ENCODE results near the gene GABPB2.

Gene GABPB2

GRCh38 chr1:151133018-151133806 is 62.7 kb downstream of the GABPB2 start:
- no peak for DNase-seq (ENCODE audit: low read depth)

DNA sequence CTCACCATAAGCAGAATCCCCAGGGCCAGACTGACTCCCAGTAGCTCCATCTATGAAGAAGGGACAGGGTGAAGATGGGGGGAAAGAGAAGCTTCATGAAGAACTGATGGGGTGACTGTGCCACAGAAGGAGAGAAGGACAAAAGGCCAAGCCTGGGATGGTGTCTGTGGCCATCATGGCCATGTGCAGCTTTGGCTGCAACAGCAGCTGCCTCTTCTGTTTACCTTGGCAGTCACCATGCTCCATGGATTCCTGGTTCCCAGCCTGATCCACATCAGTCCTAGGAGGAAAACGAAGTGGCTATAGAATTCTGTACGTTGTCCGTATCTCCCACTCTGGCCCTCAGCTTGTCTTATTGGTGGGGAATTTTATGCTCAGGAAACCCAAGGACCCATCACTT is 63.8 kb downstream of the GABPB2 start:
- DNase-seq (ENCODE audit: low read depth), result no peak

DNA sequence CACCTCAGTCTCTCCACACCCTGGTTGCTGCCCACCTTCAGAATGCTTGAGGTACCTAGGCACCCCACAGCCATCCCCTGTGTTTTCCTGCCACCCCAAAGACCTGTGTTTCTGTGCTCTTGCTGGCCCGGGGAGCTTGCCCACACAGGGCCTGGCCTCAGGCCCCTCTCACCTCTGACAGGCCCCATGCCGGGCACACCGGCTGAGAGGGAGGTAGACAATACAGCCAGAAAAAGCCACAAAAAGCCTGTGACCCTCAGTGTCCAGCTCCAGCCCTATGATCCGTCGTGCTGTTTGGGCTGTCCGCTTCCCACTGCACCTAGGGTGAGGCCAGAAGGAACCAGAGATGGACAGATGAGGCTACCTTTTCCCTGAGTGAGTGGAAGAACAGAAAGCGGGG is 64.4 kb downstream of the GABPB2 start:
- DNase-seq (ENCODE audit: low read depth), result no peak

- no peak for DNase-seq (ENCODE audit: low read depth)
These were observed 65.1 kb downstream of the GABPB2 start for GRCh38 chr1:151135433-151136385.

- DNase-seq (ENCODE audit: low read depth), result no peak
These were observed 67.2 kb downstream of the GABPB2 start for GRCh38 chr1:151137789-151138188.

- no peak for DNase-seq (ENCODE audit: low read depth)
These were observed 72.0 kb downstream of the GABPB2 start for GRCh38 chr1:151142411-151143056.

- DNase-seq (ENCODE audit: low read depth), result no peak
These were observed 72.5 kb downstream of the GABPB2 start for GRCh38 chr1:151143057-151143435.

DNA sequence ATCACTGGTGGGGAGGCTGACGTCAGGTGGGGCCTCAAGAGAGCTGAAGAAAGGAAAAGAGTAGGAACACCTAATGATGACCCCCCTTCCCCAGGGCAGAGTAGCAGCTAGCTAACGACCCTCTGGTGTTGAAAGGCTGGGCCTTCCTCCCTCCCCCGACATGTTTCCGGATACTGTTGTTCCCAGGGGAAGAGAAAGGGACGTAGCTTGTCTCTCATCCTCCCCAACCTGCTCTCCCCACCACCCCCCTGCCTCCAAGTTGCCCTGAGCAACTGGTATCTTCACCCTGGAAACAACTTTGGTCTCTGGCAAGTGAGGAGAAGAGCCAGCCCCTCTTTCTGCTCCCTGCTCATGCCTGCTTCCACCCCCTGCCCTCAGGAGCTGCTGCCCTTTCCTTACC is 73.4 kb downstream of the GABPB2 start:
- DNase-seq (ENCODE audit: low read depth), result no peak

- DNase-seq (ENCODE audit: low read depth), result no peak
These were observed 74.1 kb downstream of the GABPB2 start for GRCh38 chr1:151144474-151145303.

- DNase-seq (ENCODE audit: low read depth), result no peak
These were observed 74.9 kb downstream of the GABPB2 start for GRCh38 chr1:151145304-151146071.

GRCh38 chr1:151146072-151146411 is 75.5 kb downstream of the GABPB2 start:
- DNase-seq (ENCODE audit: low read depth), result no peak

GRCh38 chr1:151146412-151147131 is 76.0 kb downstream of the GABPB2 start, which contains the start of gene SEMA6C:
TSS of gene SEMA6C (minus strand) at chr1:151146631. CDS start at chr1:151142621, 4,010 bp downstream.
- peak; percentile 77 for DNase-seq (ENCODE audit: low read depth)

DNA sequence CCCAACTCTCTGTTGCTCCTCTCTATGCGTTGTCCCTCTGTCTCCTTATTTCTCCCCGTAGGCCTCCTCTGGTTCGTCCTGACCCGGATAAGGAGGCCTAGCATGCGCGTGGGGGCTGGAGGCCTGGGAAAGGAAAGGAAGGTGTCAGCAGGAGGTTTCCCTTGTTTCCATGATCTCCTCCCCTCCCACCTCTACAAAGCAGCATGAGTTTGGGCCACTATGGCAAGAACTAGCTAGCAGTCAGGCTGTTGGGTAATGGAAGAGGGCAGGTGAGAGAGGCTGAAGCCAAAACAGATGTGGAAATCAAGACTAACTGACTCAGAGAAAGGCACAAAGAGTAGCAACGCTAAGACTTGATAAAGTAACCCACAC is 76.6 kb downstream of the GABPB2 start:
- DNase-seq (ENCODE audit: low read depth), result no peak

- DNase-seq (ENCODE audit: low read depth), result no peak
These were observed 77.1 kb downstream of the GABPB2 start for GRCh38 chr1:151147665-151148064.

GRCh38 chr1:151156515-151156819 is 85.9 kb downstream of the GABPB2 start, which contains the start of gene TNFAIP8L2:
TSS of gene TNFAIP8L2 (plus strand) at chr1:151156649. CDS start at chr1:151158698, 2,049 bp downstream.
- peak; percentile 48 for DNase-seq (ENCODE audit: low read depth)

- no peak for DNase-seq (ENCODE audit: low read depth)
These were observed 86.5 kb downstream of the GABPB2 start for GRCh38 chr1:151157067-151157531.

DNA sequence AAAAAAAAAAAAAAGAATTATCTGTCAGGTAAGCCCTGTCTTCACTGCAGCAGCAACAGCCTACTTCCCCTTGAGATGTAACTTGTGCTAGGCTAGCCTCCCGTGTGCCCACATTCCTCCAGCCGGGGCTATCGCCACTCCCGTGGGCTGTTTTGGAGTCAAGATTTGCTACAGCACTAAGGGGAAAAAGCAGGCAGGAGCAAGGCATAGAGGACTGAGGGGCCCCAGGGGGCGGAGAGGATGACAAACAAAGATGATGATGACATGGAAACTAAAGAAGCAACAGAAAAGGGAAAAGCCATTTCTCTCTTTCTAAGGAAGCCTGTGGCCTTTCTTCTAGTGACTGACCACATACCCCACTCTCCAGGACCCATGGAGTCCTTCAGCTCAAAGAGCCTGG is 87.8 kb downstream of the GABPB2 start:
- DNase-seq (ENCODE audit: low read depth), result peak; percentile 30

- DNase-seq (ENCODE audit: low read depth), result no peak
These were observed 88.2 kb downstream of the GABPB2 start for GRCh38 chr1:151158751-151159251.

- no peak for DNase-seq (ENCODE audit: low read depth)
These were observed 88.8 kb downstream of the GABPB2 start for GRCh38 chr1:151159373-151159772.

- no peak for DNase-seq (ENCODE audit: low read depth)
These were observed 94.2 kb downstream of the GABPB2 start for GRCh38 chr1:151164732-151165280.
